Measurements from ENCODE around the gene RTN4R.

DNA sequence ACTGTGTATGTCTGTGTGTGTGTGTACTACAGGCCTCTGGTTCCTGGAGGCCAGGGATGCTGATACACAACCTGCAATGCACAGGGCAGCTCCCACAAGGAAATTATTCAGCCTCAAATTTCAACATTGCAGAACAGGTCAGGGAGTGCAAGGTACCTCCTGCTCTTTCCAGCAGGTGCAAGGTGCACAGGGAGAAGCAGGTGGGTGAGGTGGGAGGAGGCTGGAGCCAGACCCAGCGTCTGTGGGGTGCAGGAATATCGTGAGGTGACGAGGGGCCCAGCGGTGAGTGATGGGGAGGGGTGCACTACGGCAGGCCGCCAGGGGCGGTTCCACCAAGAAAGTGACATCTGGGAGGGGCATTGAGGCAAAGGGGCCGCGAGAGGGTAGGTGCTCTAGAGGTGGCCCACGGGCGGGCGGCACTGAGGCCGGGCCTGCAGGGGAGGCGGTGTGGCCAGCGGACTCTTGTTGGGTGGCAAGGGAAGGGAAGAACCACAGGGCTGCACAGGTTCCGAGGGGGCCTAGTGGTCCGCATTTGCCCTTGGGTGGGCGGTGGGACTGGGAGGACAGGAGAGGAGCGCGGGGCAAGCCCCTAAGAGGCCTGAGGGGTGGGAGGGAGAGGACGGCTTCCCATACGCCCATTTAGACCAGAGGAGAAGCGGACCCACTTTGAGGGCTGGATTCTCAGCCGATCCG is 30.1 kb upstream of the RTN4R start:
- TF ChIP-seq ZNF766 (CRISPR knock-in tag; IDR thresholded peaks at IDR 0.05; ENCODE audit: borderline replicate concordance), result no peak
- no peak for TF ChIP-seq TBL1XR1 (IDR thresholded peaks at IDR 0.05; ENCODE audit: borderline replicate concordance, low read length, partially characterized antibody)
- no peak for TF ChIP-seq ZNF143 (CRISPR knock-in tag; IDR thresholded peaks at IDR 0.05)
- TF ChIP-seq HHEX (CRISPR knock-in tag; IDR thresholded peaks at IDR 0.05), result no peak
- TF ChIP-seq HDAC2 (CRISPR knock-in tag; IDR thresholded peaks at IDR 0.05), result no peak
- no peak for TF ChIP-seq SOX6 (IDR thresholded peaks at IDR 0.05)
- TF ChIP-seq SOX6 (CRISPR knock-in tag; IDR thresholded peaks at IDR 0.05), result no peak
- TF ChIP-seq HOXA5 (CRISPR knock-in tag; IDR thresholded peaks at IDR 0.05), result no peak
- TF ChIP-seq KLF13 (CRISPR knock-in tag; IDR thresholded peaks at IDR 0.05), result no peak
- no peak for TF ChIP-seq EZH2 (conservative IDR thresholded peaks at IDR 0.05; ENCODE audit: low read depth, low read length)
- TF ChIP-seq, protein P1, sequence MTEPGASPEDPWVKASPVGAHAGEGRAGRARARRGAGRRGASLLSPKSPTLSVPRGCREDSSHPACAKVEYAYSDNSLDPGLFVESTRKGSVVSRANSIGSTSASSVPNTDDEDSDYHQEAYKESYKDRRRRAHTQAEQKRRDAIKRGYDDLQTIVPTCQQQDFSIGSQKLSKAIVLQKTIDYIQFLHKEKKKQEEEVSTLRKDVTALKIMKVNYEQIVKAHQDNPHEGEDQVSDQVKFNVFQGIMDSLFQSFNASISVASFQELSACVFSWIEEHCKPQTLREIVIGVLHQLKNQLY (CRISPR knock-in tag; IDR thresholded peaks at IDR 0.05), result no peak
- no peak for TF ChIP-seq ZNF563 (CRISPR knock-in tag; IDR thresholded peaks at IDR 0.05)
- no peak for TF ChIP-seq ZC3H4 (CRISPR knock-in tag; IDR thresholded peaks at IDR 0.05; ENCODE audit: borderline replicate concordance)
- TF ChIP-seq SCMH1 (CRISPR knock-in tag; IDR thresholded peaks at IDR 0.05; ENCODE audit: borderline replicate concordance), result no peak
- TF ChIP-seq FOXK2 (IDR thresholded peaks at IDR 0.05), result no peak

Measured in HepG2 (cell line).